H1 (cell line): ENCODE results near the gene LRRC63.

Experiments used
- EGR1 ChIP-seq: IDR thresholded peaks from 2 replicates; pipeline ENCODE4 v1.6.1; 2011; ENCODE audit warnings: low read depth, low read length, borderline replicate concordance
- JUND ChIP-seq: IDR thresholded peaks from 2 replicates; pipeline ENCODE4 v1.6.1; 2011; ENCODE audit warnings: mild to moderate bottlenecking, improper control_type of control experiment, low read length
- SIN3A ChIP-seq, 2 experiments: IDR thresholded peaks in 1 of 2; conservative IDR thresholded peaks in 1 of 2; 2 replicates each; pipeline ENCODE4 v1.6.1; 2011 to 2012; ENCODE audit warnings: low read length in 2 of 2, improper control_type of control experiment in 1 of 2, low read depth in 1 of 2, mild to moderate bottlenecking in 1 of 2
- TAF1 ChIP-seq: IDR thresholded peaks from 2 replicates; pipeline ENCODE4 v1.6.1; 2011; ENCODE audit warnings: mild to moderate bottlenecking, low read depth, low read length
- ZNF274 ChIP-seq: IDR thresholded peaks from 2 replicates; pipeline ENCODE4 v1.7.0; 2012; ENCODE audit warnings: low read length, borderline replicate concordance; ENCODE audit errors: extremely low read depth
- TF ChIP-seq, protein P1 (sequence below), 3 experiments: IDR thresholded peaks; 1 replicate in 2 of 3; 2 replicates in 1 of 3; pipeline versions ENCODE4 v1.5.1 to v1.6.1; 2011; ENCODE audit warnings: low read length in 3 of 3, mild to moderate bottlenecking in 3 of 3, inconsistent platforms in 2 of 3, low read depth in 1 of 3, moderate library complexity in 1 of 3; ENCODE audit not compliant: insufficient read depth in 1 of 3; ENCODE audit errors: control extremely low read depth in 1 of 3

GRCh38 chr13:46169758-46170157 lies 42.0 kb upstream of the LRRC63 start:
- TF ChIP-seq ZNF274 (no peak), SIN3A (conservative IDR thresholded peaks at IDR 0.05 in 1 of 2, IDR thresholded peaks at IDR 0.05 in 1 of 2; ENCODE audit: low read depth in 1 of 2, low read length in 2 of 2) (no peak), EGR1 (no peak), TAF1 (no peak), JUND (no peak)
- TF ChIP-seq, protein P1, sequence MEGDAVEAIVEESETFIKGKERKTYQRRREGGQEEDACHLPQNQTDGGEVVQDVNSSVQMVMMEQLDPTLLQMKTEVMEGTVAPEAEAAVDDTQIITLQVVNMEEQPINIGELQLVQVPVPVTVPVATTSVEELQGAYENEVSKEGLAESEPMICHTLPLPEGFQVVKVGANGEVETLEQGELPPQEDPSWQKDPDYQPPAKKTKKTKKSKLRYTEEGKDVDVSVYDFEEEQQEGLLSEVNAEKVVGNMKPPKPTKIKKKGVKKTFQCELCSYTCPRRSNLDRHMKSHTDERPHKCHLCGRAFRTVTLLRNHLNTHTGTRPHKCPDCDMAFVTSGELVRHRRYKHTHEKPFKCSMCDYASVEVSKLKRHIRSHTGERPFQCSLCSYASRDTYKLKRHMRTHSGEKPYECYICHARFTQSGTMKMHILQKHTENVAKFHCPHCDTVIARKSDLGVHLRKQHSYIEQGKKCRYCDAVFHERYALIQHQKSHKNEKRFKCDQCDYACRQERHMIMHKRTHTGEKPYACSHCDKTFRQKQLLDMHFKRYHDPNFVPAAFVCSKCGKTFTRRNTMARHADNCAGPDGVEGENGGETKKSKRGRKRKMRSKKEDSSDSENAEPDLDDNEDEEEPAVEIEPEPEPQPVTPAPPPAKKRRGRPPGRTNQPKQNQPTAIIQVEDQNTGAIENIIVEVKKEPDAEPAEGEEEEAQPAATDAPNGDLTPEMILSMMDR (IDR thresholded peaks at IDR 0.05; ENCODE audit: control extremely low read depth in 1 of 3, insufficient read depth in 1 of 3, low read depth in 1 of 3, low read length in 3 of 3) = no peak
